Panc1 (cell line): ENCODE data around the gene LHX2.

ENCODE experiments used
- CTCF ChIP-seq: fragments of 450-650 bp; IDR thresholded peaks from 2 replicates; pipeline ENCODE4 v1.5.1; 2017; ENCODE audit warnings: mild to moderate bottlenecking
- POLR2AphosphoS5 ChIP-seq: IDR thresholded peaks from 2 replicates; pipeline ENCODE4 v1.6.1; 2012; ENCODE audit warnings: mild to moderate bottlenecking, low read depth, low read length, moderate library complexity

GRCh38 chr9:124010303-124010664 lies 1.3 kb upstream of the LHX2 start:
- TF ChIP-seq CTCF (no peak), POLR2AphosphoS5 (no peak)
